Retinal pigment epithelial cell (primary cell): ENCODE results near the gene DOC2A.

Source experiments
- DNase-seq: peaks from one replicate; pipeline ENCODE4 v3.0.0-alpha.2; 2010; ENCODE audit warnings: low read depth
- H3K4me3 ChIP-seq: 2 replicates; pipeline ENCODE4 v1.5.1; 2011; ENCODE audit warnings: mild to moderate bottlenecking, low read length, control low read depth, moderate library complexity
- CTCF ChIP-seq: conservative IDR thresholded peaks from 2 replicates; pipeline ENCODE4 v1.5.1; 2011; ENCODE audit warnings: low read depth, low read length, control low read depth, inconsistent platforms

Gene DOC2A

GRCh38 chr16:30032083-30032819 lies 21.4 kb upstream of the DOC2A start:
- DNase-seq: no peak
- TF ChIP-seq CTCF: peak; percentile 86
- H3K4me3 ChIP-seq: no peak overlapping the region

GRCh38 chr16:30031477-30031918 lies 20.7 kb upstream of the DOC2A start:
- no peak for TF ChIP-seq CTCF
- no peak for DNase-seq
- H3K4me3 ChIP-seq: no peak overlapping the region

- no peak for DNase-seq
- H3K4me3 ChIP-seq: no peak within 1 kb of the TSS
- TF ChIP-seq CTCF: no peak
Measured at GRCh38 chr16:30030841-30031413, 20.1 kb upstream of the DOC2A start, which contains the start of gene TLCD3B. Gene TLCD3B, minus strand, starts transcription at chr16:30031271. Its CDS starts 744 bp downstream, at chr16:30030527.

- no peak for TF ChIP-seq CTCF
- no peak overlapping the region for H3K4me3 ChIP-seq
- no peak for DNase-seq
Measured at GRCh38 chr16:30030011-30030685, 19.3 kb upstream of the DOC2A start.

- no peak for DNase-seq
- no peak for TF ChIP-seq CTCF
- H3K4me3 ChIP-seq: no peak overlapping the region
Measured at GRCh38 chr16:30028438-30029076, 17.7 kb upstream of the DOC2A start.

GRCh38 chr16:30027588-30028437 lies 17.0 kb upstream of the DOC2A start:
- no peak for DNase-seq
- H3K4me3 ChIP-seq: no peak overlapping the region
- TF ChIP-seq CTCF: no peak
